Ovary (tissue), 9 donors: ENCODE data around the gene MCU. TPM values are rescaled to one million over a fixed set of nuclear protein-coding genes. Genes with fewer than 3 reads are reported as not detected.

Source experiments
- DNase-seq, 5 donors: peaks; one replicate each; pipeline ENCODE4 v3.0.0-alpha.2; 2019 to 2020
- H3K27ac ChIP-seq, 2 donors: fragments of 200-600 bp; one replicate each; pipeline versions ENCODE4 v1.5.1 to v1.8.0; 2019 to 2022
- H3K27me3 ChIP-seq: fragments of 200-600 bp; one replicate; pipeline ENCODE4 v1.8.0; 2022
- H3K36me3 ChIP-seq: fragments of 200-600 bp; sonication (generic); one replicate; pipeline ENCODE4 v1.5.1; 2019
- H3K4me1 ChIP-seq: one replicate; pipeline ENCODE4 v1.8.1; 2013; ENCODE audit warnings: mild to moderate bottlenecking, moderate library complexity; ENCODE audit not compliant: insufficient read depth
- H3K4me3 ChIP-seq: fragments of 200-600 bp; sonication (generic); one replicate; pipeline ENCODE4 v1.5.1; 2017
- H3K9me3 ChIP-seq, 2 donors: fragments of 200-600 bp in 1 of 2; sonication (generic) in 1 of 2; one replicate each; pipeline versions ENCODE4 v1.5.1 to v1.8.1; 2013 to 2019; ENCODE audit warnings: mild to moderate bottlenecking in 1 of 2, moderate library complexity in 1 of 2
- CTCF ChIP-seq, 3 donors: fragments of 450-650 bp in 2 of 3; fragments of 200-600 bp in 1 of 3; IDR thresholded peaks; one replicate each; pipeline versions ENCODE4 v1.5.1 to v1.8.0; 2016 to 2022; ENCODE audit warnings: antibody characterized with exemption in 3 of 3, mild to moderate bottlenecking in 1 of 3
- EP300 ChIP-seq: sonication (generic); formaldehyde crosslinking; IDR thresholded peaks from one replicate; pipeline ENCODE4 v1.6.1; 2017; ENCODE audit warnings: antibody characterized with exemption
- POLR2A ChIP-seq: fragments of 450-650 bp; IDR thresholded peaks from one replicate; pipeline ENCODE4 v1.6.1; 2017; ENCODE audit warnings: antibody characterized with exemption, mild to moderate bottlenecking, moderate library complexity
- WGBS, 3 donors: extraction: QIAGEN DNeasy Blood & Tissue Kit in 1 of 3; methylation state at CpG; one replicate each; pipeline versions ENCODE4 v1.1.5 to v1.1.7; 2013 to 2017; 5-methylcytosine and 5-hydroxymethylcytosine counted together
- intact Hi-C, 4 donors: fragments of 100-400 bp; cut with DNase I; formaldehyde crosslinking; loops; one replicate each; pipeline versions ENCODE4 v1.11.0 to v1.15.1; 2022 to 2023
- polyA plus RNA-seq, 2 donors: library from polyadenylated mRNA; stranded (reverse); fragments of 200-250 nt in 1 of 2; fragments of 350-450 nt in 1 of 2; fragmentation: Illumina TruSeq in 1 of 2; extraction: RNeasy Lipid Tissue Mini Kit (QIAGEN cat#74804) in 1 of 2; gene quantifications; one replicate each; pipeline ENCODE4 v1.2.3, GENCODE V29; 2013 to 2014
- total RNA-seq, 7 donors: library from RNA; depleted of rRNA in 2 of 7; stranded (reverse); fragments of >200 nt in 2 of 7; fragmentation: NEBNext Ultra II Directional in 3 of 7; extraction: Animal tissue kit (Norgen Biotek cat#: 25700) in 3 of 7; gene quantifications; one replicate each; pipeline versions ENCODE4 v1.1.0 to v1.2.4, GENCODE V29; 2016 to 2023
- donor health status: DM: no; HTN: no; CAD: no; lungs with moderate emphysema.
- donor health status: DM: no; HTN: no; CAD: no.
- donor health status: Bipolar disorder and iron deficiency.
- donor health status: DM: yes; HTN: yes; CAD: no.
- donor health status: DM: no; HTN: no; CAD: no.
- donor health status: DM: yes; HTN: yes; CAD: no.

The MCU gene
- total and polyA plus RNA-seq, 9 donors, result 10.3 to 27.1 (median 12.8) TPM

GRCh38 chr10:72883861-72884260, 191.9 kb downstream of the MCU start:
- H3K36me3 ChIP-seq, result no peaks in the 10 kb centered on the region
- peaks cover 1% of the 10 kb centered on the region for H3K4me1 ChIP-seq
- 42 to 61% (median 45%) methylated on average over 2 of the region's 2 CpGs for WGBS, 3 donors
- no peaks in the 10 kb centered on the region for H3K27me3 ChIP-seq
- DNase-seq, result no peak
- H3K4me3 ChIP-seq, result no peak overlapping the region
- TF ChIP-seq EP300, result no peak
- TF ChIP-seq POLR2A, result no peak
- no peak for TF ChIP-seq CTCF (IDR thresholded peaks at IDR 0.05)
- intact Hi-C loops, result no loop called here
- H3K27ac ChIP-seq, result no peak overlapping the region
- no peaks in the 10 kb centered on the region for H3K9me3 ChIP-seq

- DNase-seq, result no peak
- no peaks in the 10 kb centered on the region for H3K36me3 ChIP-seq
- 86 to 88% (median 87%) methylated on average over 2 of the region's 2 CpGs for WGBS, 3 donors
Measured at GRCh38 chr10:72885953-72886352, 194.0 kb downstream of the MCU start.

GRCh38 chr10:72886621-72887020, 194.7 kb downstream of the MCU start:
- WGBS, 3 donors, result 28 to 50% (median 48%) methylated on average over 1 of the region's 1 CpG
- peaks cover 3% of the 10 kb centered on the region for H3K4me1 ChIP-seq
- TF ChIP-seq EP300 (no peak), CTCF (IDR thresholded peaks at IDR 0.05) (no peak)
- no peaks in the 10 kb centered on the region for H3K27me3 ChIP-seq
- no peak overlapping the region for H3K4me3 ChIP-seq
- H3K36me3 ChIP-seq, result no peaks in the 10 kb centered on the region
- intact Hi-C loops, result no loop called here
- no peaks in the 10 kb centered on the region for H3K9me3 ChIP-seq
- no peak for DNase-seq
- H3K27ac ChIP-seq, result no peak overlapping the region

More at GRCh38 chr10:72885953-72886352, 194.0 kb downstream of the MCU start:
- no peak overlapping the region for H3K4me3 ChIP-seq
- H3K27me3 ChIP-seq, result no peaks in the 10 kb centered on the region
- TF ChIP-seq EP300 (no peak), POLR2A (no peak), CTCF (IDR thresholded peaks at IDR 0.05) (no peak)
- H3K27ac ChIP-seq, result no peak overlapping the region
- intact Hi-C loops, result no loop called here
- peaks cover 3% of the 10 kb centered on the region for H3K4me1 ChIP-seq
- no peaks in the 10 kb centered on the region for H3K9me3 ChIP-seq

GRCh38 chr10:72887043-72887442, 195.1 kb downstream of the MCU start:
- intact Hi-C loops, result no loop called here
- no peaks in the 10 kb centered on the region for H3K27me3 ChIP-seq
- no peaks in the 10 kb centered on the region for H3K9me3 ChIP-seq
- peaks cover 3% of the 10 kb centered on the region for H3K4me1 ChIP-seq
- TF ChIP-seq POLR2A, result no peak
- TF ChIP-seq CTCF (IDR thresholded peaks at IDR 0.05), result no peak
- TF ChIP-seq EP300, result no peak
- H3K27ac ChIP-seq, result no peak overlapping the region
- WGBS, 3 donors, result 60 to 63% (median 62%) methylated on average over 5 of the region's 5 CpGs
- H3K4me3 ChIP-seq, result no peak overlapping the region
- H3K36me3 ChIP-seq, result no peaks in the 10 kb centered on the region
- DNase-seq, result no peak
